ENCODE results near the gene C1QTNF1. TPM values are rescaled to one million over a fixed set of nuclear protein-coding genes. Genes with fewer than 3 reads are reported as not detected.

C1QTNF1 gene
- total RNA-seq, 1 experiment from 2014 or later, result 19.9 TPM

GRCh38 chr17:78976907-78977680 lies 46.9 kb upstream of the C1QTNF1 start:
- H3K4me1 ChIP-seq, result peaks cover 41% of the 10 kb centered on the region

GRCh38 chr17:78977681-78977943 lies 46.4 kb upstream of the C1QTNF1 start:
- intact Hi-C loops (cut with micrococcal nuclease; ENCODE audit: unreplicated experiment), result no loop called here
- ChIA-PET POLR2A (no interaction called here), CTCF (no interaction called here)
- DNase-seq, result no peak
- Mint-ChIP-seq H3K4me3 (ENCODE audit: unreplicated experiment) (no peak overlapping the region), H3K9me3 (ENCODE audit: unreplicated experiment) (no peaks in the 10 kb centered on the region), H3K4me1 (ENCODE audit: low read depth, unreplicated experiment) (peaks cover 2% of the 10 kb centered on the region), H3K27me3 (ENCODE audit: insufficient read depth, unreplicated experiment) (no peaks in the 10 kb centered on the region), H3K27ac (ENCODE audit: unreplicated experiment) (no peak overlapping the region), H3K36me3 (ENCODE audit: insufficient read depth, unreplicated experiment) (no peaks in the 10 kb centered on the region)
- Histone ChIP-seq H3K36me3 (ENCODE audit: control insufficient read depth, insufficient read depth, low read length) (no peaks in the 10 kb centered on the region), H3K27me3 (replicated peaks; ENCODE audit: control insufficient read depth, insufficient read depth, low read length) (no peaks in the 10 kb centered on the region), H3K4me3 (ENCODE audit: low read depth, low read length) (no peak overlapping the region), H3K9me3 (no peaks in the 10 kb centered on the region), H3K4me1 (peaks cover 37% of the 10 kb centered on the region)
- BruUV-seq (replicated peaks), result no TSS peak
- no peak for TF ChIP-seq CTCF (IDR thresholded peaks at IDR 0.05; ENCODE audit: insufficient read depth in 1 of 2, low read depth in 1 of 2, low read length in 1 of 2, severe bottlenecking in 1 of 2, unreplicated experiment in 1 of 2)

More at GRCh38 chr17:78976907-78977680, 46.9 kb upstream of the C1QTNF1 start:
- BruUV-seq (replicated peaks), result no TSS peak
- Mint-ChIP-seq H3K4me1 (ENCODE audit: low read depth, unreplicated experiment) (peaks cover 8% of the 10 kb centered on the region), H3K9me3 (ENCODE audit: unreplicated experiment) (no peaks in the 10 kb centered on the region), H3K27ac (ENCODE audit: unreplicated experiment) (no peak overlapping the region), H3K36me3 (ENCODE audit: insufficient read depth, unreplicated experiment) (no peaks in the 10 kb centered on the region), H3K4me3 (ENCODE audit: unreplicated experiment) (no peak overlapping the region), H3K27me3 (ENCODE audit: insufficient read depth, unreplicated experiment) (no peaks in the 10 kb centered on the region)
- no peaks in the 10 kb centered on the region for H3K9me3 ChIP-seq
- ChIA-PET POLR2A (no interaction called here), CTCF (no interaction called here)
- no peaks in the 10 kb centered on the region for H3K27me3 ChIP-seq (replicated peaks; ENCODE audit: control insufficient read depth, insufficient read depth, low read length)
- no peak for DNase-seq
- H3K4me3 ChIP-seq (ENCODE audit: low read depth, low read length), result no peak overlapping the region
- intact Hi-C loops (cut with micrococcal nuclease; ENCODE audit: unreplicated experiment), result no loop called here
- no peak for TF ChIP-seq CTCF (IDR thresholded peaks at IDR 0.05; ENCODE audit: insufficient read depth in 1 of 2, low read depth in 1 of 2, low read length in 1 of 2, severe bottlenecking in 1 of 2, unreplicated experiment in 1 of 2)
- H3K36me3 ChIP-seq (ENCODE audit: control insufficient read depth, insufficient read depth, low read length), result no peaks in the 10 kb centered on the region

GRCh38 chr17:78977997-78978973 lies 45.7 kb upstream of the C1QTNF1 start:
- intact Hi-C loops (cut with micrococcal nuclease; ENCODE audit: unreplicated experiment), result no loop called here
- CTCF ChIA-PET, result interaction anchor here (0.5 to 1.4 kb wide), 2 partner anchors 113 to 351 kb away, joined by 6 read pairs; no protein-coding TSS in a partner anchor
- no peaks in the 10 kb centered on the region for H3K9me3 Mint-ChIP-seq (ENCODE audit: unreplicated experiment)
- H3K36me3 Mint-ChIP-seq (ENCODE audit: insufficient read depth, unreplicated experiment), result no peaks in the 10 kb centered on the region
- no peak overlapping the region for H3K4me3 Mint-ChIP-seq (ENCODE audit: unreplicated experiment)
- H3K27ac Mint-ChIP-seq (ENCODE audit: unreplicated experiment), result no peak overlapping the region
- Histone ChIP-seq H3K9me3 (no peaks in the 10 kb centered on the region), H3K4me1 (peaks cover 30% of the 10 kb centered on the region), H3K4me3 (ENCODE audit: low read depth, low read length) (no peak overlapping the region), H3K36me3 (ENCODE audit: control insufficient read depth, insufficient read depth, low read length) (no peaks in the 10 kb centered on the region), H3K27me3 (replicated peaks; ENCODE audit: control insufficient read depth, insufficient read depth, low read length) (no peaks in the 10 kb centered on the region)
- POLR2A ChIA-PET, result interaction anchor here (0.7 kb wide), 1 partner anchor 100 kb away, joined by 17 read pairs; no protein-coding TSS in a partner anchor
- no peak for TF ChIP-seq CTCF (IDR thresholded peaks at IDR 0.05; ENCODE audit: insufficient read depth in 1 of 2, low read depth in 1 of 2, low read length in 1 of 2, severe bottlenecking in 1 of 2, unreplicated experiment in 1 of 2)
- no peak for DNase-seq
- no peaks in the 10 kb centered on the region for H3K4me1 Mint-ChIP-seq (ENCODE audit: low read depth, unreplicated experiment)
- H3K27me3 Mint-ChIP-seq (ENCODE audit: insufficient read depth, unreplicated experiment), result no peaks in the 10 kb centered on the region
- BruUV-seq (replicated peaks), result no TSS peak

Measured in Caco-2 (cell line).